ENCODE results near the gene SYT1. TPM values are rescaled to one million over a fixed set of nuclear protein-coding genes. Genes with fewer than 3 reads are reported as not detected.

Gene SYT1
- total and polyA plus RNA-seq, 2 of the 4 experiments (the other 2 are of a cell fraction), result 2.8 to 3.0 TPM

GRCh38 chr12:79409562-79409961 lies 545.0 kb downstream of the SYT1 start (continued):
- no peak for TF ChIP-seq CTCF (conservative IDR thresholded peaks at IDR 0.05; ENCODE audit: low read depth, low read length)

GRCh38 chr12:79411791-79412190 lies 547.2 kb downstream of the SYT1 start:
- H3K4me1 ChIP-seq (ENCODE audit: control insufficient read depth, insufficient read depth, low read length), result peaks cover 18% of the 10 kb centered on the region
- H3K4me2 ChIP-seq (ENCODE audit: low read depth, low read length), result no peak overlapping the region
- peak overlapping the region; percentile 19; the same call in 1 of the 2 replicates for H3K14ac ChIP-seq (replicated peaks; ENCODE audit: low read depth, low read length)
- H3K27ac ChIP-seq (ENCODE audit: insufficient read depth, low read length), result no peak overlapping the region
- in situ Hi-C loops (cut with MboI; ENCODE audit: low sequenced_read_pairs), result loop anchor here (25.0 kb wide), 3 partner anchors 526 to 1526 kb away; partner anchors contain the start of genes LIN7A and PPP1R12A
- H4K8ac ChIP-seq (ENCODE audit: low read depth in 2 of 2, low read length in 2 of 2), result no peak overlapping the region; a peak in 1 of 4 replicates
- no peak for ATAC-seq (ENCODE audit: low read depth)
- peak overlapping the region; percentile 72; the same call in 1 of the 2 replicates for H2BK120ac ChIP-seq (ENCODE audit: low read depth, low read length)
- no peak overlapping the region for H3K23ac ChIP-seq (ENCODE audit: low read depth, low read length)
- no CpG with 5 or more reads among the region's 3 CpGs for WGBS, 2 experiments (ENCODE audit: extremely low coverage in 2 of 2, insufficient read length in 1 of 2)
- H4K91ac ChIP-seq (ENCODE audit: insufficient read depth, low read depth, low read length), result peak overlapping the region; percentile 16; the same call in 1 of the 2 replicates
- no peaks in the 10 kb centered on the region for H3K36me3 ChIP-seq (ENCODE audit: control insufficient read depth, insufficient read depth, low read length)
- H3K9me3 ChIP-seq (ENCODE audit: control insufficient read depth, insufficient read depth, low read length), result no peaks in the 10 kb centered on the region
- TF ChIP-seq MXI1 (IDR thresholded peaks at IDR 0.05; ENCODE audit: borderline replicate concordance, low read depth, low read length) (no peak), USF2 (IDR thresholded peaks at IDR 0.05; ENCODE audit: low read depth, low read length) (no peak), POLR2A (IDR thresholded peaks at IDR 0.05; ENCODE audit: low read depth, low read length) (no peak), RAD21 (IDR thresholded peaks at IDR 0.05; ENCODE audit: low read length) (no peak), RFX5 (IDR thresholded peaks at IDR 0.05; ENCODE audit: low read depth, low read length) (no peak), CTCF (conservative IDR thresholded peaks at IDR 0.05; ENCODE audit: low read depth, low read length) (no peak), RCOR1 (IDR thresholded peaks at IDR 0.05; ENCODE audit: insufficient replicate concordance, low read length) (no peak), CHD1 (IDR thresholded peaks at IDR 0.05; ENCODE audit: low read depth, low read length) (no peak), MAZ (IDR thresholded peaks at IDR 0.05; ENCODE audit: borderline replicate concordance, low read depth, low read length) (no peak), NFE2L2 (IDR thresholded peaks at IDR 0.05; ENCODE audit: low read depth, low read length) (no peak), SMC3 (IDR thresholded peaks at IDR 0.05; ENCODE audit: low read depth, low read length) (no peak), FOS (IDR thresholded peaks at IDR 0.05; ENCODE audit: low read depth, low read length) (no peak)
- no peak overlapping the region for H4K5ac ChIP-seq (ENCODE audit: low read depth, low read length)
- H3K9ac ChIP-seq (ENCODE audit: low read depth, low read length), result no peak overlapping the region
- dilution Hi-C loops (cut with HindIII; ENCODE audit: low sequenced_read_pairs, unreplicated experiment), result no loop called here
- H2BK15ac ChIP-seq (ENCODE audit: low read depth, low read length), result 0 out of 3 replicates have a peak overlapping the region, but pooled peaks have one; percentile 10
- POLR2A ChIA-PET (ENCODE audit: unreplicated experiment), result no interaction called here
- H2AK5ac ChIP-seq (ENCODE audit: low read depth, low read length), result 0 out of 2 replicates have a peak overlapping the region, but pooled peaks have one; percentile 20
- H3K18ac ChIP-seq (ENCODE audit: low read depth, low read length), result no peak overlapping the region
- H3K4ac ChIP-seq (ENCODE audit: low read depth, low read length), result peak overlapping the region; percentile 40; the same call in 1 of the 2 replicates
- H2AFZ ChIP-seq (replicated peaks; ENCODE audit: low read length, poor library complexity), result no peak overlapping the region
- H3K27me3 ChIP-seq (ENCODE audit: control insufficient read depth, insufficient read depth, low read length), result no peaks in the 10 kb centered on the region
- H2BK5ac ChIP-seq (ENCODE audit: low read depth, low read length, poor library complexity, severe bottlenecking), result no peak overlapping the region
- H2AK9ac ChIP-seq (replicated peaks; ENCODE audit: low read depth, low read length, poor library complexity), result no peak overlapping the region
- no peaks in the 10 kb centered on the region for H4K20me1 ChIP-seq (ENCODE audit: insufficient read depth, low read length)
- no peak overlapping the region for H3K56ac ChIP-seq (ENCODE audit: extremely low read depth, insufficient read depth, low read length)
- no TSS peak for BruUV-seq (replicated peaks)
- H3K9me1 ChIP-seq (ENCODE audit: insufficient read depth, low read length), result 0 out of 2 replicates have a peak, but pooled peaks cover 4% of the 10 kb centered on the region
- CTCF ChIA-PET, result interaction anchor here (1.4 kb wide), 1 partner anchor 8 kb away, joined by 3 read pairs; no protein-coding TSS in a partner anchor
- DNase-seq, result no peak
- intact Hi-C loops (cut with micrococcal nuclease), result no loop called here
- H2BK20ac ChIP-seq (ENCODE audit: low read depth, low read length), result no peak overlapping the region; the same call in 1 of the 2 replicates
- H3K79me1 ChIP-seq (ENCODE audit: low read depth in 1 of 2, low read length in 2 of 2), result peaks cover 0 to 3% of the 10 kb centered on the region in 2 experiments; a peak in 1 of 4 replicates
- H3K4me3 ChIP-seq (ENCODE audit: insufficient read depth, low read depth, low read length), result no peak overlapping the region
